ENCODE data around the gene RGS3.
"Not testable (repeated sequence)": the region's sequence is repeated elsewhere in the genome, so short reads cannot be mapped to it uniquely, and the experiment has no call there.

The RGS3 gene

GRCh38 chr9:113635586-113635985 lies 172.1 kb downstream of the RGS3 start:
- DNase-seq (ENCODE audit: low spot score): no peak

GRCh38 chr9:113636165-113636564 lies 172.6 kb downstream of the RGS3 start:
- no peak for DNase-seq (ENCODE audit: low spot score)

- no peak for DNase-seq (ENCODE audit: low spot score)
Measured at GRCh38 chr9:113636693-113637092, 173.2 kb downstream of the RGS3 start.

- DNase-seq (ENCODE audit: low spot score): no peak
Measured at GRCh38 chr9:113638490-113638889, 175.0 kb downstream of the RGS3 start.

- no peak for DNase-seq (ENCODE audit: low spot score)
Measured at GRCh38 chr9:113638897-113639296, 175.4 kb downstream of the RGS3 start.

- not testable (repeated sequence) for DNase-seq (ENCODE audit: low spot score)
Measured at GRCh38 chr9:113639411-113639970, 176.0 kb downstream of the RGS3 start.

- DNase-seq (ENCODE audit: low spot score): no peak
Measured at GRCh38 chr9:113640418-113640817, 176.9 kb downstream of the RGS3 start.

GRCh38 chr9:113641100-113641885 lies 177.8 kb downstream of the RGS3 start:
- DNase-seq (ENCODE audit: low spot score): no peak

GRCh38 chr9:113644321-113644720 lies 180.8 kb downstream of the RGS3 start:
- no peak for DNase-seq (ENCODE audit: low spot score)

GRCh38 chr9:113645227-113645977 lies 181.9 kb downstream of the RGS3 start:
- no peak for DNase-seq (ENCODE audit: low spot score)

- no peak for DNase-seq (ENCODE audit: low spot score)
Measured at GRCh38 chr9:113645978-113646253, 182.4 kb downstream of the RGS3 start.

GRCh38 chr9:113646491-113646890 lies 183.0 kb downstream of the RGS3 start:
- no peak for DNase-seq (ENCODE audit: low spot score)
